RWPE1 (cell line): ENCODE data around the gene DIDO1.

Experiments used
- CTCF ChIA-PET: fragments of 350-600 bp; sonication (Branson Sonifier 250); formaldehyde crosslinking; extraction: SDS; loops from one replicate; lab custom pipeline; 2021; lab: Yijun Ruan, JAX
- POLR2A ChIA-PET: fragments of 400-600 bp; formaldehyde crosslinking; extraction: SDS; loops from one replicate; lab custom pipeline; 2020; ENCODE audit warnings: antibody characterized with exemption; ENCODE audit not compliant: low non-redundant PET; lab: Yijun Ruan, JAX
- DNase-seq: peaks from one replicate; pipeline ENCODE4 v3.0.0; 2012; ENCODE audit warnings: low spot score
- H3K27ac ChIP-seq: fragments of 450-650 bp; 2 replicates; pipeline ENCODE4 v1.5.1; 2017
- CTCF ChIP-seq: fragments of 450-650 bp; conservative IDR thresholded peaks from 2 replicates; pipeline ENCODE4 v1.5.1; 2017; ENCODE audit warnings: low read depth, mild to moderate bottlenecking

The DIDO1 gene

GRCh38 chr20:62906209-62906608 is 20.1 kb downstream of the DIDO1 start:
- DNase-seq, result no peak
- no peak overlapping the region; the same call in 1 of the 2 replicates for H3K27ac ChIP-seq
- TF ChIP-seq CTCF, result no peak
- ChIA-PET POLR2A (no interaction called here), CTCF (interaction anchor here (0.6 to 0.7 kb wide), 3 partner anchors 9 to 435 kb away, joined by 3 to 4 read pairs (median 4); no protein-coding TSS in a partner anchor)

- H3K27ac ChIP-seq, result peak overlapping the region; percentile 8; the same call in 1 of the 2 replicates
- DNase-seq, result no peak
- CTCF ChIA-PET, result interaction anchor here (0.6 to 0.7 kb wide), 3 partner anchors 11 to 435 kb away, joined by 3 to 4 read pairs (median 4); no protein-coding TSS in a partner anchor
- no peak for TF ChIP-seq CTCF
- POLR2A ChIA-PET, result no interaction called here
Observed at GRCh38 chr20:62905536-62906117, 20.7 kb downstream of the DIDO1 start.

DNA sequence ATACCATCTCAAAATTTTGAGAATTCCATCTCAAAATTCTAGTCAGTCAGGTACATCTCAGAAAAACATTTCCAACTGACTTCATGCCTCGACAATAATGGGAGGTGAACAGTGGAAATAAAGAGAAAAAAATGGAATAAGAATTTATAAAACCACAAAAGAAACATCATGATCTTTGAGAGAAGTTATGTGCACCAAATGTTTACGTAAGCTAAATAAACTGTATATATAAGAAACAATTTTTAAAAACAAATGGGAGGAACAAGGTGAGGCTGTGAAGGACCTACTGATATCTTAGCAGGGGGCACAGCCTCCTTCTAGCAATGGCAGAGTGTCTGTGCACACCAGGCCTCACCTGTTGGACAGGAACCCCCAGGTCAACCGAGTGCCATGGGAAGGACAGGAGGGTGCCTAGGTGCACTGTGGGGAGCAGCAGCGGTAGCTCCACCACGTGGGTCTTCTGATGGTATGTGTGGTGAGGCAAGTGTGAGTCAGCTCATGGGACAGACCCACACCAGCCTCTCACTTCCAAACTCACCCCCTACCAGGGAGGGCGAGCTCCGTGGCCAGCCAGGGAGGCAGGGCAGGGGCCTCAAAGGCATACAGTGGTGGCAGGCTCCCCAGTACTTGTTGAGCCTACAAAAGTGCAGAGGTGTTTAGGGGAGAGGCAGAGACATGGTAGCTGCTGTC is 23.2 kb downstream of the DIDO1 start:
- POLR2A ChIA-PET, result interaction anchor here (1.2 kb wide), 1 partner anchor 12 kb away, joined by 3 read pairs; no protein-coding TSS in a partner anchor
- H3K27ac ChIP-seq, result peak overlapping the region; percentile 48
- DNase-seq, result peak; percentile 46
- no peak for TF ChIP-seq CTCF
- CTCF ChIA-PET, result interaction anchor here (0.7 to 5.7 kb wide), 4 partner anchors 14 to 114 kb away, joined by 3 to 33 read pairs (median 4); no protein-coding TSS in a partner anchor

GRCh38 chr20:62901891-62902290 is 24.4 kb downstream of the DIDO1 start:
- ChIA-PET CTCF (interaction anchor here (0.6 to 5.7 kb wide), 7 partner anchors 13 to 114 kb away, joined by 4 to 33 read pairs (median 5); no protein-coding TSS in a partner anchor), POLR2A (no interaction called here)
- DNase-seq, result no peak
- peak overlapping the region; percentile 46 for H3K27ac ChIP-seq
- no peak for TF ChIP-seq CTCF

GRCh38 chr20:62900692-62901584 is 25.4 kb downstream of the DIDO1 start:
- peak overlapping the region; percentile 78 for H3K27ac ChIP-seq
- POLR2A ChIA-PET, result no interaction called here
- CTCF ChIA-PET, result interaction anchor here (0.5 to 5.7 kb wide), 22 partner anchors 8 to 371 kb away, joined by 3 to 33 read pairs (median 5); partner anchors contain the start of gene ARFGAP1
- TF ChIP-seq CTCF, result no peak
- peak; percentile 93 for DNase-seq
